HEK293 (cell line): ENCODE results near the gene VAT1.

ENCODE experiments used
- KLF8 ChIP-seq: fragments of 450-650 bp; formaldehyde crosslinking; IDR thresholded peaks from 2 replicates; pipeline ENCODE4 v1.5.1; 2016; ENCODE audit warnings: missing biosample characterization, missing genetic modification characterization
- MYNN ChIP-seq: fragments of 450-650 bp; formaldehyde crosslinking; IDR thresholded peaks from 2 replicates; pipeline ENCODE4 v1.5.1; 2016; ENCODE audit warnings: missing biosample characterization, missing genetic modification characterization, borderline replicate concordance
- YY1 ChIP-seq: fragments of 450-650 bp; formaldehyde crosslinking; IDR thresholded peaks from 2 replicates; pipeline ENCODE4 v1.5.1; 2018; ENCODE audit warnings: missing biosample characterization, missing genetic modification characterization
- ZBTB17 ChIP-seq: fragments of 450-650 bp; formaldehyde crosslinking; IDR thresholded peaks from 2 replicates; pipeline ENCODE4 v1.5.1; 2016; ENCODE audit warnings: missing biosample characterization, missing genetic modification characterization
- ZBTB21 ChIP-seq: fragments of 450-650 bp; formaldehyde crosslinking; IDR thresholded peaks from 2 replicates; pipeline ENCODE4 v1.5.1; 2017; ENCODE audit warnings: missing biosample characterization, missing genetic modification characterization
- ZBTB48 ChIP-seq: fragments of 450-650 bp; formaldehyde crosslinking; IDR thresholded peaks from 2 replicates; pipeline ENCODE4 v1.5.1; 2016; ENCODE audit warnings: missing biosample characterization, missing genetic modification characterization
- ZFP41 ChIP-seq: fragments of 450-650 bp; formaldehyde crosslinking; IDR thresholded peaks from 2 replicates; pipeline ENCODE4 v1.5.1; 2016; ENCODE audit warnings: missing biosample characterization, missing genetic modification characterization, borderline replicate concordance
- ZNF114 ChIP-seq: fragments of 450-650 bp; formaldehyde crosslinking; IDR thresholded peaks from 2 replicates; pipeline ENCODE4 v1.5.0; 2017; ENCODE audit warnings: missing biosample characterization, missing genetic modification characterization
- ZNF146 ChIP-seq: fragments of 450-650 bp; formaldehyde crosslinking; IDR thresholded peaks from 2 replicates; pipeline ENCODE4 v1.5.1; 2016; ENCODE audit warnings: missing biosample characterization, missing genetic modification characterization
- ZNF155 ChIP-seq: fragments of 450-650 bp; formaldehyde crosslinking; IDR thresholded peaks from 2 replicates; pipeline ENCODE4 v1.5.1; 2016; ENCODE audit warnings: missing biosample characterization, missing genetic modification characterization
- ZNF2 ChIP-seq: fragments of 450-650 bp; formaldehyde crosslinking; IDR thresholded peaks from 2 replicates; pipeline ENCODE4 v1.5.1; 2016; ENCODE audit warnings: missing biosample characterization, missing genetic modification characterization
- ZNF211 ChIP-seq: fragments of 450-650 bp; formaldehyde crosslinking; IDR thresholded peaks from 2 replicates; pipeline ENCODE4 v1.5.1; 2016; ENCODE audit warnings: low read depth, missing biosample characterization, missing genetic modification characterization
- ZNF274 ChIP-seq, 2 experiments: fragments of 200-500 bp in 1 of 2; fragments of 450-650 bp in 1 of 2; sonication (Bioruptor generic) in 1 of 2; formaldehyde crosslinking in 1 of 2; IDR thresholded peaks; 2 replicates each; pipeline versions ENCODE4 v1.5.1 to v1.6.1; 2014 to 2016; ENCODE audit warnings: borderline replicate concordance in 1 of 2, inconsistent platforms in 1 of 2, low read length in 1 of 2, missing biosample characterization in 1 of 2, missing genetic modification characterization in 1 of 2
- ZNF544 ChIP-seq: fragments of 450-650 bp; formaldehyde crosslinking; IDR thresholded peaks from 2 replicates; pipeline ENCODE4 v1.5.0; 2017; ENCODE audit warnings: missing biosample characterization, missing genetic modification characterization
- ZNF610 ChIP-seq: fragments of 450-650 bp; formaldehyde crosslinking; IDR thresholded peaks from 2 replicates; pipeline ENCODE4 v1.5.1; 2016; ENCODE audit warnings: missing biosample characterization, missing genetic modification characterization, borderline replicate concordance
- ZNF660 ChIP-seq: fragments of 450-650 bp; IDR thresholded peaks from 2 replicates; pipeline ENCODE4 v1.5.1; 2018; ENCODE audit warnings: missing biosample characterization, mild to moderate bottlenecking, missing genetic modification characterization
- ZNF701 ChIP-seq: fragments of 450-650 bp; formaldehyde crosslinking; IDR thresholded peaks from 2 replicates; pipeline ENCODE4 v1.5.1; 2016; ENCODE audit warnings: missing biosample characterization, missing genetic modification characterization
- ZNF76 ChIP-seq: fragments of 450-650 bp; formaldehyde crosslinking; IDR thresholded peaks from 2 replicates; pipeline ENCODE4; 2016; ENCODE audit warnings: low read depth, missing biosample characterization, missing genetic modification characterization, borderline replicate concordance
- ZNF785 ChIP-seq: fragments of 450-650 bp; formaldehyde crosslinking; IDR thresholded peaks from 2 replicates; pipeline ENCODE4 v1.5.1; 2016; ENCODE audit warnings: missing biosample characterization, missing genetic modification characterization
- ZNF843 ChIP-seq: fragments of 450-650 bp; formaldehyde crosslinking; IDR thresholded peaks from 2 replicates; pipeline ENCODE4 v1.5.1; 2016; ENCODE audit warnings: missing biosample characterization, missing genetic modification characterization
- ZSCAN16 ChIP-seq: fragments of 450-650 bp; formaldehyde crosslinking; IDR thresholded peaks from 2 replicates; pipeline ENCODE4 v1.5.1; 2016; ENCODE audit warnings: missing biosample characterization, missing genetic modification characterization
- ZXDB ChIP-seq: fragments of 450-650 bp; formaldehyde crosslinking; IDR thresholded peaks from 2 replicates; pipeline ENCODE4 v1.5.1; 2016; ENCODE audit warnings: missing biosample characterization, missing genetic modification characterization
- TF ChIP-seq, protein P1 (sequence below): fragments of 450-650 bp; formaldehyde crosslinking; IDR thresholded peaks from 2 replicates; pipeline ENCODE4 v1.5.1; 2016; ENCODE audit warnings: missing biosample characterization, missing genetic modification characterization
- TF ChIP-seq, protein P2 (sequence below): fragments of 450-650 bp; formaldehyde crosslinking; conservative IDR thresholded peaks from 2 replicates; pipeline ENCODE4 v1.5.1; 2016; ENCODE audit warnings: low read depth, missing biosample characterization, missing genetic modification characterization
- TF ChIP-seq, protein P3 (sequence below): fragments of 450-650 bp; formaldehyde crosslinking; IDR thresholded peaks from 2 replicates; pipeline ENCODE4 v1.5.1; 2016; ENCODE audit warnings: missing biosample characterization, missing genetic modification characterization, borderline replicate concordance
- TF ChIP-seq, protein P4 (sequence below): fragments of 450-650 bp; formaldehyde crosslinking; IDR thresholded peaks from 2 replicates; pipeline ENCODE4 v1.5.1; 2016; ENCODE audit warnings: missing biosample characterization, missing genetic modification characterization
- TF ChIP-seq, protein P5 (sequence below): fragments of 450-650 bp; formaldehyde crosslinking; IDR thresholded peaks from 2 replicates; pipeline ENCODE4 v1.5.1; 2017; ENCODE audit warnings: missing biosample characterization, mild to moderate bottlenecking, missing genetic modification characterization, moderate library complexity

VAT1 gene

DNA sequence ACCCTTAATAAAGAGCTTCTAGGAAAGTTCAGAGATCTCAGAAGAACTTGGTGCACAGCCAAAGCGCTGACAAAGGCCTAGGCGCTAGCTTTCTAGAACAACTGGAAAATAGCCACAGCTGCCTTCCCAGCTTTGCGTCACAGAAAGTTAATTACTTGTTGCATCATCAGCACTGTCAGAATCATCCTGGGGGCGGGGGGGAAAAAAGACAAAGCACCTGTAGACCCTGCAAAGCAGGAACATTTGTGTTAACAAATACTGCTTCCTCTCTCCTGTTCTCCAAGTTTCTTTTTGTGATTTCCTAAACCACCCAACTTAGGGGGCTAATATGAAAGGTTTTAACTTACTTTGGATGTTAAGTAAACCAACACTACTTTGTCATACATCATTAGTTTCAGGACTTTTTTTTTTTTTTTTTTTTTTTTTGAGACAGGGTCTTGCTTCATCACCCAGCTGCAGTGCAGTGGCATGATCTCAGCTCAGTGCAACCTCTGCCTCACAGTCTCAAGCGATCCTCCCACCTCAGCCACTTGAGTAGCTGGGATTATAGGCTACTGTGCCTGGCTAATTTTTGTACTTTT is 53.1 kb downstream of the VAT1 start (continued):
- no peak for TF ChIP-seq ZNF114 (tag by site-specific recombination)
- peak; percentile 62 for TF ChIP-seq ZBTB17 (tag by site-specific recombination)
- TF ChIP-seq, protein P1, sequence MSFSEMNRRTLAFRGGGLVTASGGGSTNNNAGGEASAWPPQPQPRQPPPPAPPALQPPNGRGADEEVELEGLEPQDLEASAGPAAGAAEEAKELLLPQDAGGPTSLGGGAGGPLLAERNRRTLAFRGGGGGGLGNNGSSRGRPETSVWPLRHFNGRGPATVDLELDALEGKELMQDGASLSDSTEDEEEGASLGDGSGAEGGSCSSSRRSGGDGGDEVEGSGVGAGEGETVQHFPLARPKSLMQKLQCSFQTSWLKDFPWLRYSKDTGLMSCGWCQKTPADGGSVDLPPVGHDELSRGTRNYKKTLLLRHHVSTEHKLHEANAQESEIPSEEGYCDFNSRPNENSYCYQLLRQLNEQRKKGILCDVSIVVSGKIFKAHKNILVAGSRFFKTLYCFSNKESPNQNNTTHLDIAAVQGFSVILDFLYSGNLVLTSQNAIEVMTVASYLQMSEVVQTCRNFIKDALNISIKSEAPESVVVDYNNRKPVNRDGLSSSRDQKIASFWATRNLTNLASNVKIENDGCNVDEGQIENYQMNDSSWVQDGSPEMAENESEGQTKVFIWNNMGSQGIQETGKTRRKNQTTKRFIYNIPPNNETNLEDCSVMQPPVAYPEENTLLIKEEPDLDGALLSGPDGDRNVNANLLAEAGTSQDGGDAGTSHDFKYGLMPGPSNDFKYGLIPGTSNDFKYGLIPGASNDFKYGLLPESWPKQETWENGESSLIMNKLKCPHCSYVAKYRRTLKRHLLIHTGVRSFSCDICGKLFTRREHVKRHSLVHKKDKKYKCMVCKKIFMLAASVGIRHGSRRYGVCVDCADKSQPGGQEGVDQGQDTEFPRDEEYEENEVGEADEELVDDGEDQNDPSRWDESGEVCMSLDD (tag by site-specific recombination), result no peak
- TF ChIP-seq MYNN (tag by site-specific recombination), result no peak
- TF ChIP-seq ZNF610 (tag by site-specific recombination), result no peak
- 0 out of 2 replicates have a peak, but pooled peaks have one; percentile 35 for TF ChIP-seq ZNF76 (tag by site-specific recombination)
- TF ChIP-seq ZNF701 (tag by site-specific recombination), result no peak
- TF ChIP-seq ZNF2 (tag by site-specific recombination), result no peak
- TF ChIP-seq KLF8 (tag by site-specific recombination), result peak; percentile 18; the same call in 1 of the 2 replicates
- TF ChIP-seq ZBTB21 (tag by site-specific recombination), result peak; percentile 95
- peak; percentile 65; the same call in 1 of the 2 replicates for TF ChIP-seq ZNF660 (tag by site-specific recombination)
- TF ChIP-seq, protein P2, sequence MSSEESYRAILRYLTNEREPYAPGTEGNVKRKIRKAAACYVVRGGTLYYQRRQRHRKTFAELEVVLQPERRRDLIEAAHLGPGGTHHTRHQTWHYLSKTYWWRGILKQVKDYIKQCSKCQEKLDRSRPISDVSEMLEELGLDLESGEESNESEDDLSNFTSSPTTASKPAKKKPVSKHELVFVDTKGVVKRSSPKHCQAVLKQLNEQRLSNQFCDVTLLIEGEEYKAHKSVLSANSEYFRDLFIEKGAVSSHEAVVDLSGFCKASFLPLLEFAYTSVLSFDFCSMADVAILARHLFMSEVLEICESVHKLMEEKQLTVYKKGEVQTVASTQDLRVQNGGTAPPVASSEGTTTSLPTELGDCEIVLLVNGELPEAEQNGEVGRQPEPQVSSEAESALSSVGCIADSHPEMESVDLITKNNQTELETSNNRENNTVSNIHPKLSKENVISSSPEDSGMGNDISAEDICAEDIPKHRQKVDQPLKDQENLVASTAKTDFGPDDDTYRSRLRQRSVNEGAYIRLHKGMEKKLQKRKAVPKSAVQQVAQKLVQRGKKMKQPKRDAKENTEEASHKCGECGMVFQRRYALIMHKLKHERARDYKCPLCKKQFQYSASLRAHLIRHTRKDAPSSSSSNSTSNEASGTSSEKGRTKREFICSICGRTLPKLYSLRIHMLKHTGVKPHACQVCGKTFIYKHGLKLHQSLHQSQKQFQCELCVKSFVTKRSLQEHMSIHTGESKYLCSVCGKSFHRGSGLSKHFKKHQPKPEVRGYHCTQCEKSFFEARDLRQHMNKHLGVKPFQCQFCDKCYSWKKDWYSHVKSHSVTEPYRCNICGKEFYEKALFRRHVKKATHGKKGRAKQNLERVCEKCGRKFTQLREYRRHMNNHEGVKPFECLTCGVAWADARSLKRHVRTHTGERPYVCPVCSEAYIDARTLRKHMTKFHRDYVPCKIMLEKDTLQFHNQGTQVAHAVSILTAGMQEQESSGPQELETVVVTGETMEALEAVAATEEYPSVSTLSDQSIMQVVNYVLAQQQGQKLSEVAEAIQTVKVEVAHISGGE (tag by site-specific recombination), result no peak
- TF ChIP-seq ZNF785 (tag by site-specific recombination), result no peak
- TF ChIP-seq ZNF146 (tag by site-specific recombination), result no peak
- TF ChIP-seq, protein P3, sequence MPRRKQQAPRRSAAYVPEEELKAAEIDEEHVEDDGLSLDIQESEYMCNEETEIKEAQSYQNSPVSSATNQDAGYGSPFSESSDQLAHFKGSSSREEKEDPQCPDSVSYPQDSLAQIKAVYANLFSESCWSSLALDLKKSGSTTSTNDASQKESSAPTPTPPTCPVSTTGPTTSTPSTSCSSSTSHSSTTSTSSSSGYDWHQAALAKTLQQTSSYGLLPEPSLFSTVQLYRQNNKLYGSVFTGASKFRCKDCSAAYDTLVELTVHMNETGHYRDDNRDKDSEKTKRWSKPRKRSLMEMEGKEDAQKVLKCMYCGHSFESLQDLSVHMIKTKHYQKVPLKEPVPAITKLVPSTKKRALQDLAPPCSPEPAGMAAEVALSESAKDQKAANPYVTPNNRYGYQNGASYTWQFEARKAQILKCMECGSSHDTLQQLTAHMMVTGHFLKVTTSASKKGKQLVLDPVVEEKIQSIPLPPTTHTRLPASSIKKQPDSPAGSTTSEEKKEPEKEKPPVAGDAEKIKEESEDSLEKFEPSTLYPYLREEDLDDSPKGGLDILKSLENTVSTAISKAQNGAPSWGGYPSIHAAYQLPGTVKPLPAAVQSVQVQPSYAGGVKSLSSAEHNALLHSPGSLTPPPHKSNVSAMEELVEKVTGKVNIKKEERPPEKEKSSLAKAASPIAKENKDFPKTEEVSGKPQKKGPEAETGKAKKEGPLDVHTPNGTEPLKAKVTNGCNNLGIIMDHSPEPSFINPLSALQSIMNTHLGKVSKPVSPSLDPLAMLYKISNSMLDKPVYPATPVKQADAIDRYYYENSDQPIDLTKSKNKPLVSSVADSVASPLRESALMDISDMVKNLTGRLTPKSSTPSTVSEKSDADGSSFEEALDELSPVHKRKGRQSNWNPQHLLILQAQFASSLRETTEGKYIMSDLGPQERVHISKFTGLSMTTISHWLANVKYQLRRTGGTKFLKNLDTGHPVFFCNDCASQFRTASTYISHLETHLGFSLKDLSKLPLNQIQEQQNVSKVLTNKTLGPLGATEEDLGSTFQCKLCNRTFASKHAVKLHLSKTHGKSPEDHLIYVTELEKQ (tag by site-specific recombination), result no peak
- no peak for TF ChIP-seq ZBTB48 (tag by site-specific recombination)
- TF ChIP-seq ZXDB (tag by site-specific recombination), result no peak
- TF ChIP-seq ZNF544, result no peak
- TF ChIP-seq, protein P4, sequence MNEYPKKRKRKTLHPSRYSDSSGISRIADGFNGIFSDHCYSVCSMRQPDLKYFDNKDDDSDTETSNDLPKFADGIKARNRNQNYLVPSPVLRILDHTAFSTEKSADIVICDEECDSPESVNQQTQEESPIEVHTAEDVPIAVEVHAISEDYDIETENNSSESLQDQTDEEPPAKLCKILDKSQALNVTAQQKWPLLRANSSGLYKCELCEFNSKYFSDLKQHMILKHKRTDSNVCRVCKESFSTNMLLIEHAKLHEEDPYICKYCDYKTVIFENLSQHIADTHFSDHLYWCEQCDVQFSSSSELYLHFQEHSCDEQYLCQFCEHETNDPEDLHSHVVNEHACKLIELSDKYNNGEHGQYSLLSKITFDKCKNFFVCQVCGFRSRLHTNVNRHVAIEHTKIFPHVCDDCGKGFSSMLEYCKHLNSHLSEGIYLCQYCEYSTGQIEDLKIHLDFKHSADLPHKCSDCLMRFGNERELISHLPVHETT, result peak; percentile 73
- no peak for TF ChIP-seq ZNF274 (IDR thresholded peaks at IDR 0.05; ENCODE audit: low read length)
- TF ChIP-seq ZNF274 (tag by site-specific recombination; IDR thresholded peaks at IDR 0.05; ENCODE audit: borderline replicate concordance), result no peak
- TF ChIP-seq ZNF155 (tag by site-specific recombination), result no peak
- no peak for TF ChIP-seq ZNF843
- TF ChIP-seq ZSCAN16 (tag by site-specific recombination), result no peak
- TF ChIP-seq, protein P5, sequence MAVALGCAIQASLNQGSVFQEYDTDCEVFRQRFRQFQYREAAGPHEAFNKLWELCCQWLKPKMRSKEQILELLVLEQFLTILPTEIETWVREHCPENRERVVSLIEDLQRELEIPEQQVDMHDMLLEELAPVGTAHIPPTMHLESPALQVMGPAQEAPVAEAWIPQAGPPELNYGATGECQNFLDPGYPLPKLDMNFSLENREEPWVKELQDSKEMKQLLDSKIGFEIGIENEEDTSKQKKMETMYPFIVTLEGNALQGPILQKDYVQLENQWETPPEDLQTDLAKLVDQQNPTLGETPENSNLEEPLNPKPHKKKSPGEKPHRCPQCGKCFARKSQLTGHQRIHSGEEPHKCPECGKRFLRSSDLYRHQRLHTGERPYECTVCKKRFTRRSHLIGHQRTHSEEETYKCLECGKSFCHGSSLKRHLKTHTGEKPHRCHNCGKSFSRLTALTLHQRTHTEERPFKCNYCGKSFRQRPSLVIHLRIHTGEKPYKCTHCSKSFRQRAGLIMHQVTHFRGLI, result no peak; the same call in 1 of the 2 replicates
- no peak for TF ChIP-seq YY1 (tag by site-specific recombination)
- TF ChIP-seq ZFP41 (tag by site-specific recombination), result no peak
- TF ChIP-seq ZNF211 (tag by site-specific recombination), result no peak
